DND-41 (cell line): ENCODE data around the gene FIBCD1.

Experiments
- ATAC-seq: fragments of 200-7000 bp; cut with Tn5 transposase; 3 replicates; pipeline ENCODE4 v1.9.1; 2021; ENCODE audit warnings: low read depth; ENCODE audit not compliant: insufficient read depth
- DNase-seq: peaks from one replicate; pipeline ENCODE4 v3.0.0-alpha.2; 2020
- H2AFZ ChIP-seq: 2 replicates; pipeline ENCODE4 v1.6.0; 2012; ENCODE audit warnings: low read depth, low read length
- H3K27ac ChIP-seq: 2 replicates; pipeline ENCODE4 v1.5.1; 2012; ENCODE audit warnings: low read length, inconsistent platforms
- H3K27me3 ChIP-seq: fragments of 200-600 bp; sonication (generic); 2 replicates; pipeline ENCODE4 v1.6.0; 2012; ENCODE audit warnings: low read length, mild to moderate bottlenecking, inconsistent platforms; ENCODE audit not compliant: insufficient read depth, poor library complexity
- H3K36me3 ChIP-seq: 2 replicates; pipeline ENCODE4 v1.5.1; 2012; ENCODE audit warnings: low read length, inconsistent platforms; ENCODE audit not compliant: insufficient read depth
- H3K4me1 ChIP-seq: 2 replicates; pipeline ENCODE4 v1.5.1; 2012; ENCODE audit warnings: mild to moderate bottlenecking, low read length; ENCODE audit not compliant: insufficient read depth
- H3K4me2 ChIP-seq: 2 replicates; pipeline ENCODE4 v1.6.0; 2012; ENCODE audit warnings: mild to moderate bottlenecking, moderate library complexity, low read length, inconsistent platforms; ENCODE audit not compliant: insufficient read depth
- H3K4me3 ChIP-seq, 2 experiments: fragments of 200-600 bp in 1 of 2; shearing (Covaris generic) in 1 of 2; 2 replicates each; pipeline ENCODE4 v1.5.1; 2012 to 2016; ENCODE audit warnings: inconsistent platforms in 2 of 2, low read length in 2 of 2, mild to moderate bottlenecking in 2 of 2, low read depth in 1 of 2, moderate library complexity in 1 of 2
- H3K79me2 ChIP-seq: 2 replicates; pipeline ENCODE4 v1.6.0; 2012; ENCODE audit warnings: low read length, inconsistent platforms; ENCODE audit not compliant: insufficient read depth
- H3K9ac ChIP-seq: 2 replicates; pipeline ENCODE4 v1.6.0; 2012; ENCODE audit warnings: low read depth, mild to moderate bottlenecking, inconsistent platforms, low read length, moderate library complexity
- H3K9me3 ChIP-seq: 2 replicates; pipeline ENCODE4 v1.5.1; 2012; ENCODE audit warnings: low read length, moderate library complexity, mild to moderate bottlenecking, inconsistent platforms; ENCODE audit not compliant: insufficient read depth, severe bottlenecking
- H4K20me1 ChIP-seq: 2 replicates; pipeline ENCODE4 v1.6.0; 2012; ENCODE audit warnings: low read length; ENCODE audit not compliant: insufficient read depth
- EZH2 ChIP-seq: IDR thresholded peaks from 3 replicates; pipeline ENCODE4 v1.6.1; 2012; ENCODE audit warnings: borderline replicate concordance, low read depth, mild to moderate bottlenecking, moderate library complexity, low read length, inconsistent platforms; ENCODE audit not compliant: severe bottlenecking
- TF ChIP-seq, protein P1 (sequence below): IDR thresholded peaks from 2 replicates; pipeline ENCODE4 v1.5.1; 2012; ENCODE audit warnings: borderline replicate concordance, low read length, moderate library complexity, mild to moderate bottlenecking; ENCODE audit not compliant: poor library complexity, severe bottlenecking; ENCODE audit errors: extremely low read depth

The FIBCD1 gene

DNA sequence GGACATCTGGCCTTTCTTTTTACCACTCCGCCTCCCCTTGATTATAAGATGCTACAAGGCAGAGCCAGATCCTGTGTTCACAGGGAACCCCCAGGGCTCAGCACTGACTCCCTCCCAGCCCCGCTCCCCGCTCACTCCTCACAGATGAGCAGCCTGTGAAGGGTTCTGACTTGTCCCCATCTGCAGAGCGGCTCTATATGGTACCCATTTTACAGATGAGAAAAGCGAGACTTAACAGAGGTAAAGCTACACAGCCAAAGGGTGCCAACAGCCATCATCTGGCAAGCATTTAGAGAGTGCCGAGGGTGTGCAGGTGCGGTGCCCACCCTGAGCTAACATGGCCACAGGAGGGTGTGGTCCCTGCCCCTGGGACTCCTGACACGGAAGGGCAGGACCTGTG, 18.8 kb downstream of the FIBCD1 start:
- ATAC-seq (no peak), DNase-seq (no peak)
- H2AFZ ChIP-seq = no peak overlapping the region
- no peak for TF ChIP-seq EZH2
- TF ChIP-seq, protein P1, sequence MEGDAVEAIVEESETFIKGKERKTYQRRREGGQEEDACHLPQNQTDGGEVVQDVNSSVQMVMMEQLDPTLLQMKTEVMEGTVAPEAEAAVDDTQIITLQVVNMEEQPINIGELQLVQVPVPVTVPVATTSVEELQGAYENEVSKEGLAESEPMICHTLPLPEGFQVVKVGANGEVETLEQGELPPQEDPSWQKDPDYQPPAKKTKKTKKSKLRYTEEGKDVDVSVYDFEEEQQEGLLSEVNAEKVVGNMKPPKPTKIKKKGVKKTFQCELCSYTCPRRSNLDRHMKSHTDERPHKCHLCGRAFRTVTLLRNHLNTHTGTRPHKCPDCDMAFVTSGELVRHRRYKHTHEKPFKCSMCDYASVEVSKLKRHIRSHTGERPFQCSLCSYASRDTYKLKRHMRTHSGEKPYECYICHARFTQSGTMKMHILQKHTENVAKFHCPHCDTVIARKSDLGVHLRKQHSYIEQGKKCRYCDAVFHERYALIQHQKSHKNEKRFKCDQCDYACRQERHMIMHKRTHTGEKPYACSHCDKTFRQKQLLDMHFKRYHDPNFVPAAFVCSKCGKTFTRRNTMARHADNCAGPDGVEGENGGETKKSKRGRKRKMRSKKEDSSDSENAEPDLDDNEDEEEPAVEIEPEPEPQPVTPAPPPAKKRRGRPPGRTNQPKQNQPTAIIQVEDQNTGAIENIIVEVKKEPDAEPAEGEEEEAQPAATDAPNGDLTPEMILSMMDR = no peak
- H3K4me2 ChIP-seq = no peak overlapping the region
- H3K4me3 ChIP-seq = no peak overlapping the region
- no peaks in the 10 kb centered on the region for H3K4me1 ChIP-seq
- no peaks in the 10 kb centered on the region for H3K9me3 ChIP-seq
- no peaks in the 10 kb centered on the region for H3K27me3 ChIP-seq
- no peak overlapping the region for H3K9ac ChIP-seq
- H4K20me1 ChIP-seq = no peaks in the 10 kb centered on the region
- H3K27ac ChIP-seq = no peak overlapping the region
- H3K79me2 ChIP-seq = no peaks in the 10 kb centered on the region
- H3K36me3 ChIP-seq = no peaks in the 10 kb centered on the region

DNA sequence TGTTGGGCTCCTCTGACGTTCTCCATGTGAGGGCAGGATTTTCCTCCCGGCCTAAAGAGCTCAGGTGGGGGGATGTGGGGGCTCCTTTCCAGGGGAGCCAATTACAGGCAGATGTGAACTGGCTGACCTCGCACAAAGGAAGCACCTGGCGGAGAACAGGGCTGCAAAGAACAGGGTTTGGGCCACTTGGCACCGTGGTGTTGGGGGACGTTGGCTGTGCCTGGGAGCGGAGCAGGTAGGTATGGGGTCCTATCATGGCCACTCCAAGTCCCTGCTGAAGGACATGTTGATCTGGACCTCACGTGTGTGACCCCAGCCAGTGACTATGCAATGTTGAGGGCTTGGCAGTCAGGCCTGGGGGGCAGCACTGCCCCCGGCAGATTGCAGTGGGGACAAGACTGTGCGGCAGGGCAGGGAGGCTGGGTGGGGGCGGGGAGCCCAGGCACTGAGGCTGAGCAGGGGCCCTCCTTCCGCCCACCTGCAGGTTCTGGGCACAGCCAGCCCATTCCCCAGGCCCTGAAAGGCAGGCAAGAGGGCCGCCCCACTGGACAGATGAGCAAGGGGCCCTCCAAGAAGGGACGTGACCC, 19.4 kb downstream of the FIBCD1 start:
- TF ChIP-seq, protein P1 = no peak
- no peak for TF ChIP-seq EZH2
- Histone ChIP-seq H3K4me2 (no peak overlapping the region), H3K9ac (no peak overlapping the region)

DNA sequence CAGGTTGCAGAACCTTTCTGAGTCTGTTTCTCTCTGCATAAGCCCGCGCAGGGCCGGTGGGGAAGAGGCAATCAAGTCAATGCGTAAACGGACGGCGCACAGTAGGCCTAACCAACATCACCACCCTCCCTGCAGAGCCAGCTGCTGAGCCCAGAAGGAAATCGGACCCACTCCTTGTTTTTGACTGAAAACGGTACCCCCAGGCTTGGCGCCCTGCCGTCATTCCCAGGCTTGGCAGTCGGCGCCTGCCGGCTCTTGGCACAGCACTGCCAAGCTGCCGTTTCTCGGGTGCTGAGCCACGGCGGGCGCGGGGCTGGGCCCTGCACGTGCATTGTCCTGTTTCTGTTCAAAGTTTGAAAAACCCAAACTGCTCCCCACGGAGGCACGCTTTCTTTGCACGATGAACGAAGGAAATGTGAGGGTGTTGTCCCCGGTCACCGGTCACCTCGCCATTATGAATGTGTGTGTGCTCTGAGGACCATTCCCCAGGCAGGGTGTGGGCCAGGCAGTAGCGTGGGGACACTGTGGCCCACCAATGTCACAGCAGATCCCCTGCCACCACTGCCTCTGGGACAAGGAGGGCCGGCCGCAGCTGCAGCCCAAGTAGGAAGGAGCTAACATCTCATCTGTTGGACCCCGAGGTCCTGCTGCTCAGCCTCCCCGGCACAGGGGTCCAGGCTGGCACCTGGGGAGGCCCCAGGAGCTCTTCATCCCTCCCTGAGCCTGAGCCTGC, 20.1 kb downstream of the FIBCD1 start:
- TF ChIP-seq, protein P1 = no peak
- TF ChIP-seq EZH2 = no peak
- no peaks in the 10 kb centered on the region for H3K9me3 ChIP-seq
- H3K4me1 ChIP-seq = no peaks in the 10 kb centered on the region
- no peaks in the 10 kb centered on the region for H3K79me2 ChIP-seq
- no peak overlapping the region for H2AFZ ChIP-seq
- no peak overlapping the region for H3K9ac ChIP-seq
- no peak for ATAC-seq
- H3K27ac ChIP-seq = no peak overlapping the region
- no peaks in the 10 kb centered on the region for H3K27me3 ChIP-seq
- no peaks in the 10 kb centered on the region for H3K36me3 ChIP-seq
- no peaks in the 10 kb centered on the region for H4K20me1 ChIP-seq
- H3K4me3 ChIP-seq = no peak overlapping the region
- no peak for DNase-seq
- H3K4me2 ChIP-seq = no peak overlapping the region

More for the DNA sequence above, 19.4 kb downstream of the FIBCD1 start:
- no peaks in the 10 kb centered on the region for H3K9me3 ChIP-seq
- H3K79me2 ChIP-seq = no peaks in the 10 kb centered on the region
- no peak for DNase-seq
- no peak overlapping the region for H2AFZ ChIP-seq
- H3K27ac ChIP-seq = no peak overlapping the region
- no peaks in the 10 kb centered on the region for H3K36me3 ChIP-seq
- no peaks in the 10 kb centered on the region for H3K4me1 ChIP-seq
- no peak for ATAC-seq
- H4K20me1 ChIP-seq = no peaks in the 10 kb centered on the region
- no peaks in the 10 kb centered on the region for H3K27me3 ChIP-seq
- H3K4me3 ChIP-seq = no peak overlapping the region
